Urinary bladder (tissue), 4 donors: ENCODE data around the gene ZNF384. TPM values are rescaled to one million over a fixed set of nuclear protein-coding genes. Genes with fewer than 3 reads are reported as not detected.
A peak's percentile ranks its signal among the peaks of the same experiment; 100 is the strongest.

Experiments
- DNase-seq: peaks from one replicate; pipeline ENCODE4 v3.0.0-alpha.2; 2015; ENCODE audit errors: extremely low spot score
- H3K27ac ChIP-seq: one replicate; pipeline ENCODE4 v1.5.1; 2013; ENCODE audit warnings: low read depth, mild to moderate bottlenecking, moderate library complexity
- H3K36me3 ChIP-seq: one replicate; pipeline ENCODE4 v1.6.1; 2013; ENCODE audit warnings: mild to moderate bottlenecking, moderate library complexity; ENCODE audit not compliant: insufficient read depth
- H3K4me1 ChIP-seq: one replicate; pipeline ENCODE4 v1.6.1; 2013; ENCODE audit warnings: mild to moderate bottlenecking, moderate library complexity; ENCODE audit not compliant: insufficient read depth
- H3K4me3 ChIP-seq: one replicate; pipeline ENCODE4 v1.5.1; 2013; ENCODE audit warnings: low read depth, low read length
- WGBS: extraction: QIAGEN DNeasy Blood & Tissue Kit; methylation state at CpG from one replicate; pipeline ENCODE4 v1.1.7; 2013; 5-methylcytosine and 5-hydroxymethylcytosine counted together
- polyA plus RNA-seq: library from polyadenylated mRNA; stranded (reverse); fragments of 200-250 nt; gene quantifications from one replicate; pipeline ENCODE4 v1.2.3, GENCODE V29; 2013
- total RNA-seq: library from RNA; depleted of rRNA; stranded (reverse); fragments of >200 nt; gene quantifications from one replicate; pipeline ENCODE4 v1.2.3, GENCODE V29; 2014
- donor health status: healthy with polysubstance abuse.
- donor health status: healthy.

Gene ZNF384
- total and polyA plus RNA-seq, 2 donors = 19.9 to 49.0 TPM

DNA sequence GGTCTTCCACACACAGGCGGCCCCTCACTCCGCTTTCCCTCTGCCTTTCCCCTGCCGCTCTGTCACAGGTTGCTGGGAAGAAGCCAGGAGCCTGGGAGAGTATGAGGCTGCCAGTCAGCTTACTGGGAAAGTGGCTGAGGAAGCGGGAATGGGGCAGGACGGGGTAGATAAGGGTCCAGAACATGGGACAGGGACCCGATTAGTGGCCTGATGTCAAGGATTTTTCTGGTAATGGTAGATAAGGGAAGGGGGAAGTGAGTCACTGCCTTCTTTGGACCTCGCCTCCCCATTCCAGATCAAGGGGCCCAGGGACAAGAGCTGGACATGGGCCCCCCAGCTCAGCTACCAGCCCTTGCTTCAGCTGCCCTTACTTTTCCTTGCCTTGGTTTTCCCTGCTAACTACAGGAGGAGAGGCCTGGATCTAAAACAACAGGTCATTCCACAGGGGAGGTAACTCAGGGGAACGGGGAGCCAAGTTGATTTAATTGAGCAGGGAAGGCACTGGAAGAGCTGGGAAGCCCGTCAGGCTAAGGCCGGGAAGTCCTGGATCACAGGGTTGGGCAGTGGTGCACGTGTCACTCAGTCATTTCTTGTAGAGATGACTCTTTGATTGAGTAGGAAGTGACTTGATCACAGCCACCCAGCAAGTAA, 49.9 kb downstream of the ZNF384 start:
- Histone ChIP-seq H3K4me1 (no peaks in the 10 kb centered on the region), H3K4me3 (no peak overlapping the region), H3K27ac (no peak overlapping the region), H3K36me3 (no peaks in the 10 kb centered on the region)
- DNase-seq = no peak
- 77% methylated on average over 11 of the region's 11 CpGs for WGBS

DNA sequence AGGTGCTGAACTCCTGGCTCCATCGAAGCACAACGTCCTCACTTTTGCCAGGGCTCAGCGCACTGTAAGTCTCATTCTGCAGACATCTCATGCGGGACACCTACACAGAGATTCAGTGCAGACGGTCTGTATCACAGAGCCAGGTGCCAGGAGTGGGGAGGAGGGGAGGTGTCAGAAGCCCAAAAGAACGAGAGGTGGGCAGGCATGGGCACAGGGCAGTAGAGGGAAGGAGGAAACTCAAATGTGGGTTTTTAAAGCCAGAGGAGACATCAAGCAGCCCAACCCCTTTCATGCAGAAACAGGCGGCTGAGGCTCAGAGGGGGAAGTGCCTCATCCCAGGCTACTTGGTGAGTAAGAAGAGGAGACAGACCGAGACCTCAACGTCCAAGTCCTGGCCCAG, 50.9 kb downstream of the ZNF384 start:
- no peak overlapping the region for H3K4me3 ChIP-seq
- 78% methylated on average over 9 of the region's 9 CpGs for WGBS
- H3K4me1 ChIP-seq = no peaks in the 10 kb centered on the region
- no peaks in the 10 kb centered on the region for H3K36me3 ChIP-seq
- DNase-seq = no peak
- no peak overlapping the region for H3K27ac ChIP-seq

DNA sequence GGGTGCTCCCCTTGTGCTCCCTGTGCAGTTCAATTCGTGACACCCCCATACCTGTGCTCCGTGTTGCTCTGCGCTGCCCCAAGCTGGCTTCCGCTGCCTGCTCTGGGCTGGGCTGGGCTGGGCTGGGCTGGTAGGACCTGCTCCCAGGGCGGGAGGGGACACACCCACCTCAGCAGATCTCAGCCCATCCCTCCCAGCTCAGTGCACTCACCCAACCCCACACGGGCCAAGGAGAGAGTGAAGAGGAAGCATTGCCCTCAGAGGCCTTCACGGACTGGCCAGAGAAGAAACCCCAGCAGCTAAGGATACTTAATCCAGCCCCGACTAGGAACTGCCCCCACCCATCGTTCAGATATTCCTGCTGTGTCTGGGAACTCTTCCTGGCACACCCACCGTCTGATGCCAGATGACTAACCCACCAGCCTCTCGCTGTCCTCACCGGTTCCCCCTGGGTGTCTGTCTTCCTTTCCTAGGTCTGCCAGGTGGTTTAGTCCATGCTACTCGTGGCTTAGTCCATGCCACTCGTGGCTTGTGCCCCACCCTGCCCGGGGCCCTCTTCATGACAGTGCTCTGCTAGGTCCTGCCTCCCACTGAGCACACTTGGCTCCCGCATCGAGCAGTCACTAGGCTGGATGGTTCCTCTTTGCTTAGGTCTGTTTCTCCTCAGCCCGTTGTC, 53.2 kb downstream of the ZNF384 start, which contains the start of gene LPAR5:
Gene LPAR5, minus strand, starts transcription at position 104 of the 676 bp plus-strand sequence. CDS start 14,711 bp downstream, outside the sequence.
- Histone ChIP-seq H3K4me3 (no peak within 1 kb of the TSS), H3K36me3 (no peaks in the 10 kb centered on the region), H3K4me1 (no peaks in the 10 kb centered on the region), H3K27ac (peak within 1 kb of the TSS; percentile 41)
- DNase-seq = no peak
- 49% methylated on average over 18 of the region's 18 CpGs for WGBS

- no peak for DNase-seq
- Histone ChIP-seq H3K4me3 (no peak overlapping the region), H3K36me3 (no peaks in the 10 kb centered on the region), H3K4me1 (no peaks in the 10 kb centered on the region), H3K27ac (peak overlapping the region; percentile 28)
- WGBS = 60% methylated on average over 5 of the region's 5 CpGs
Measured at GRCh38 chr12:6635375-6635855, 53.8 kb downstream of the ZNF384 start.

- no peak overlapping the region for H3K27ac ChIP-seq
- H3K4me3 ChIP-seq = no peak overlapping the region
- H3K36me3 ChIP-seq = no peaks in the 10 kb centered on the region
- no peak for DNase-seq
- H3K4me1 ChIP-seq = no peaks in the 10 kb centered on the region
- 51% methylated on average over 21 of the region's 21 CpGs for WGBS
Measured at GRCh38 chr12:6632026-6632983, 56.9 kb downstream of the ZNF384 start.

GRCh38 chr12:6631549-6631961, 57.6 kb downstream of the ZNF384 start:
- DNase-seq = no peak
- Histone ChIP-seq H3K4me1 (no peaks in the 10 kb centered on the region), H3K36me3 (no peaks in the 10 kb centered on the region), H3K27ac (no peak overlapping the region), H3K4me3 (no peak overlapping the region)
- WGBS = 73% methylated on average over 3 of the region's 3 CpGs

GRCh38 chr12:6630736-6631135, 58.4 kb downstream of the ZNF384 start:
- DNase-seq = no peak
- Histone ChIP-seq H3K36me3 (no peaks in the 10 kb centered on the region), H3K27ac (no peak overlapping the region), H3K4me3 (no peak overlapping the region), H3K4me1 (no peaks in the 10 kb centered on the region)
- WGBS = 50% methylated on average over 5 of the region's 5 CpGs

- Histone ChIP-seq H3K4me3 (no peak overlapping the region), H3K4me1 (no peaks in the 10 kb centered on the region), H3K36me3 (no peaks in the 10 kb centered on the region), H3K27ac (no peak overlapping the region)
- WGBS = 44% methylated on average over 7 of the region's 7 CpGs
- DNase-seq = no peak
Measured at GRCh38 chr12:6627616-6628015, 61.6 kb downstream of the ZNF384 start.

DNA sequence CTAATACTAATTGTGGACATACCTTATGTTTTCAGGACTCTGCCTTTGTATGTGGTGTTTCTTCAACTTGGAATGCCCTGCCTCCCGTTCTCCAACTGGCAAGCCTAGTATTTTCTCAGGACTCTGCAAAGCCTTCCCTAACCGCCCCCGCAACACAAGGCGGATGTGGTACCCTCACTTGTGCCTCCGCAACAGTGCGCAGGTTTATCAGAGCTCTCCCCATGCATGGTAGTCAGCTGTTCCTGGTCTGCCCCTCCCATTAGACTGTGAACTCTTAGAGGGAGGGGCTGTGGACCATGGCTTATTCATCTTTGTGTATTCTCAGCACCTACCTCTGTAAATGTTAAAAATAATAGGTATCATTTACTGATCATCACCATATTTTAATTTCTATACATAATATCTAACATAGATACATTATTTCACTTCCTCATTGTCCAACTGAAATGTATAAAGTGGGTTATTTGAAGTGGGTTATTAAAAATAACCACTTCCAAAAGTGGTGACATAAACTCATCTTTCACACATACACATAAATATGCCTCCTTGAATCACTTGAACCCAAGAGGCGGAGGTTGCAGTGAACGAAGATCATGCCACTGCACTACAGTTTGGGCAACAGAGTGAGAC, 62.4 kb downstream of the ZNF384 start:
- Histone ChIP-seq H3K4me3 (no peak overlapping the region), H3K36me3 (no peaks in the 10 kb centered on the region), H3K27ac (no peak overlapping the region), H3K4me1 (no peaks in the 10 kb centered on the region)
- no peak for DNase-seq
- WGBS = 81% methylated on average over 8 of the region's 8 CpGs

- Histone ChIP-seq H3K4me3 (peak overlapping the region; percentile 9), H3K36me3 (no peaks in the 10 kb centered on the region), H3K27ac (no peak overlapping the region), H3K4me1 (no peaks in the 10 kb centered on the region)
- WGBS = 83% methylated on average over 29 of the region's 29 CpGs
- no peak for DNase-seq
Measured at GRCh38 chr12:6620885-6621274, 68.3 kb downstream of the ZNF384 start.

- Histone ChIP-seq H3K4me1 (no peaks in the 10 kb centered on the region), H3K4me3 (peak overlapping the region; percentile 9), H3K27ac (no peak overlapping the region), H3K36me3 (no peaks in the 10 kb centered on the region)
- 27% methylated on average over 88 of the region's 88 CpGs for WGBS
- DNase-seq = no peak
Measured at GRCh38 chr12:6620137-6620884, 68.9 kb downstream of the ZNF384 start.

DNA sequence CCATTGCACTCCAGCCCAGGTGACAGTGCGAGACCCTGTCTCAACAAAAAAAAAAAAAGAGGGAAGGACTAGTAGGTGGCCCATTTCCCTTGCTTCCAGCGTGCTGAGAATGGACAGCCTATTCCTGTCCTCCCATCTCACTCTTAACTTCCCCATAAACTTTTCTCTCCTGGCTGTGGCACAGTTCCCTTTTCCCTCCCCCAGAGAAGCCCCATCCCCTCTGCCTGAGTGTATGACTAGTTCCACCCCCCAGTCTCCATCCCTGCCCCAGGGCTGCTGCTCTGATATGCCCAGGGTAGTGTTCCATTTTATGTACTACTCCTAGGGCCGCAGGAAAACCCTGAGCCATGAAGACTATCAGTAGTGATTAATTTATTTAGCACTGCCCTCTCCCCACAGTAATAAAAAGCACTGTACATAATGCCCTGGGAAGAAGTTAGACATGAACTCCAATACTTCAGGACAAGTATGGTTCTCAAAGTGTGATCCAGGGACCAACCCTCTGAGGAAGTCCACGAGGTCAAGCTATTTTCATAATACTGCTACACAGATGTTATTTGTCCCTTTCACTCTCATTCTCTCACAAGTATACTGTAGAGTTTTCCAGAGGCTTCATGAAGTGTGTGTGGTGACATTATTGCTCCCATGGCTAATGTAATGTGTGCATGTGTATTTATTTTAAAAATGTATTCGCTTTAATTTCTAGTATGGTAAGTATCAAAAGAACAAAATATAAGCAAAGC, 70.5 kb downstream of the ZNF384 start:
- Histone ChIP-seq H3K27ac (no peak overlapping the region), H3K4me1 (no peaks in the 10 kb centered on the region), H3K4me3 (no peak overlapping the region), H3K36me3 (no peaks in the 10 kb centered on the region)
- no peak for DNase-seq
- 64% methylated on average over 5 of the region's 5 CpGs for WGBS
